ENCODE data around the gene CDC14B. TPM values are rescaled to one million over a fixed set of nuclear protein-coding genes. Genes with fewer than 3 reads are reported as not detected.

CDC14B gene
- total RNA-seq, 1 donor from 2014 or later, result 31.3 TPM

DNA sequence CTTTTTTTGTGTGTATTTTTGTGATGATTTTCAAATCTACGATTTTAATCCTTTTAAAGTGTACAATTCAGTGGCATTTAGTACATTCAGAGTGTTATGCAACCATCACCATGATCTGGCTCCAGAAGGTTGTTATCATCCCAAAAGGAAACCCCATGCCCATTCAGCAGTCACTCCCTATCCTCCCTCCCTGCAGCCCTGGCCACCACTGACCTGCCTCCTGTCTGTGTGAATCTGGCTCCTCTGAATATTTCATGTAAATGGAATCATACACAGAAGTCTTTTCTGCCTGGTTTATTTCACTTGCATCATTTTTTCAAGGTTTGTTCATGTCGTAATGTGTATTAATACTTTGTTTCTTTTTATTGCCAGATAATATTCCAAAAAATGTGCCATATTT, 137.2 kb downstream of the CDC14B start:
- DNase-seq, result no peak

DNA sequence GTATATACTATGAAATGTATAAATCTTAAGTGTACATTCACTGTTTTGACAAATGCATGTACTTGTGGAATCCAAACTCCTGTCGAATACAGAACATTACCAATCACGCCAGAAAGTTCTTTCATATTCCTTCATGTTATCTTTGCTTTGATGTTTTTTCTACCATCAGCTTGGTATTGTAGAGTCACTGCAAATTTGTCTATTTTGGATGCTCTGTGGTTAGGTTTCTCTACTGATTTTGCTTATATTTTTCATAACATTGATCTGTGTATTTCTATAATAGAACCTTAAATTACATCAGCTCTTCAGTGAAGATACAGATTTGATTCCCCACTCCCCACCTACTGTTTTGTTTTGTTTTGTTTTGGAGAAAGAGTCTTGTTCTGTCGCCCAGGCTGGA, 138.9 kb downstream of the CDC14B start:
- DNase-seq, result no peak

DNA sequence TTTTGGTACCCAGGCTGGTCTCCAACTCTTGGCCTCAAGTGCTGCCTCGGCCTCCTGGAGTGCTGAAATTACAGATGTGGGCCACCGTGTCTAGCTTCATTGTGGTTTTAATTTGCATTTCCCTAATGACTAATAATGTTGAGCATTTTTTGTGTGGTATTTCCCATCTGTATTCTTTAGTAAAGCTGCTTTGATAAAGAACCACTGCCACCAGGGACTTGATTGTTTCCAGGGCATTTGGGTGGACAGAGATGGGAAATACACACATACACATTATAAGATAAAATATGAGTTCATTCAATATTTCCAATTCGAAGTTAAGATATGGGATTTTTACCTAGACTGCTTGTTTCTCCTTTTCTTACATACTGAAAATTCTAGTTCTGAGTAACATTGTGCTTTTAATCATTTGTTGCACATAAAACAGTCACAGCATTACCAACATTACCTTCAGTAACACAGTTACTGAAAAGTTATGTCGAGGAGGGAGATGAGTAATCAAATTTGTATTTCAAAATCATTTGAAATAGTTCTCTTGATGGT, 140.7 kb downstream of the CDC14B start:
- DNase-seq, result no peak

DNA sequence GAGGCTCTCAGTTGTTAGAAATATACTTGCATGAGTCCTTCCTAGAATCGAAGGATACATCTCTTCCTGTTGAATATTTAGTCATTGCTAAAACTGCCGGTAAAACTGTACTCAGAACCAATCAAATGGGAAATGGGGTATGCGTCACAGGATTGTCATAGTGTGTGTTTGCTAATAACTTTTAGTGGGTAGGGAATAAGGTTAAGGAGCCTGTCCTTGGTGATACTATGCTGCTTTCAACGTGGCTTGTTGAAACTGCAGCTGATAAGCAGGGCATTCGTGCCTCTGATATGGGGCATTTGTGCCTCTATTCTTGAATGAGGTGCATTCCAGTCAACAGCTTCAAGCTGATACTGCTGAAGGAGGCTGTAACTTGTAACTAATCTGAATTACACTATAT, 143.1 kb downstream of the CDC14B start:
- DNase-seq, result no peak

DNA sequence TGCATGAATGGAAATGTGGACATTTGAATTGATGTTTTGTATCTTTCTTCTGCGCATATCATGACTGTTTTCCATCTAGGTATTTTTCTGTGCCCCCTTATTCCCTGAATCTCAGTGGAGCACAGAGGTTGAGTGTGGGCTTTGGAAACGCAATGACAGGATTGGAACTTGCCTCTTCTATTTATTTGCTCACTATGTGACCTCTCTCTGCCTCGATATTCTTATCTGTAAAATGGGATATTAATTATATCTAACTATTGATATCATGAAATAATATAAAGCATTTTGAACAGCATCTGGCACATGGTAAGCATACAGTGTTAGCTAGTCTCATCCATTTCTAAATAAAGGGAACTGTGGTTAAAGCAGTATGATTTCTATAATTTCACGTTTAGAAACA, 143.6 kb downstream of the CDC14B start:
- DNase-seq, result no peak

DNA sequence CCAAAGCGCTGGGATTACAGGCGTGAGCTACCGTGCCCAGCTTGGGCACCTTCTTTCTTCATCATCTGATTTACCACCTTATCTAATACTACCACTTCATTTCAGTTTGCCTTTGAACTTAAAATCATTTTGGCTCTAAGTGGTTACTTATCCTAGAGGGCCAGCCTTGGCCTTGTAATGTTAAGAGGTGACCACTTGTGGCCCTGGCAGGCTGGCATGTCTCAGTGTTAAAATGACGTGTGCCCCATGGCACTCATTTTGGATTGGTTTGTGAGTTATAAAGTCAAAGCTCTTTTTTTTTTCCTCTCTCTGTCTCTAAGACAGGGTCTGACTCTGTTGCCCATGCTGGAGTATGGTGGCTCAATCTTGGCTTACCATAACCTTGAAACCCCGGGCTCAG, 151.9 kb downstream of the CDC14B start:
- no peak for DNase-seq

DNA sequence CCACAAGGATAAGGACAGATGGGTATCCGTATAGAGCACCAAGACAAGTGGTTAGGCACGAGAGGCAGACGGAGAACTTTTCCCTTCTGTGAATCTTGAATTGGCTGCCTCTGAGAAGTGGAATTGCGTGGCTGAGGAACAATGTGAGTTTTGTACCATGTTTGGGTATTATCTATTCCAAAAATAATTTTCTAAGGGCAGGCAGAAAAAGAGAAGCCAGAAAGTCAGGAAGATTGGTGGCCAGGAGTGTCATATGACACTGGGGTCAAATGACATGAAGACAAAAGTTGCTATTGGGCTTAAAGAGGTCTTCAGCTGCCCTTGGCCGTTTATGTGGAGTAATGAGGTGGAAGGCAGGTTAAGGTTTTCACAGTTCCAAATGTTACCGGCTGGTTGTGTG, 155.2 kb downstream of the CDC14B start:
- no peak for DNase-seq

DNA sequence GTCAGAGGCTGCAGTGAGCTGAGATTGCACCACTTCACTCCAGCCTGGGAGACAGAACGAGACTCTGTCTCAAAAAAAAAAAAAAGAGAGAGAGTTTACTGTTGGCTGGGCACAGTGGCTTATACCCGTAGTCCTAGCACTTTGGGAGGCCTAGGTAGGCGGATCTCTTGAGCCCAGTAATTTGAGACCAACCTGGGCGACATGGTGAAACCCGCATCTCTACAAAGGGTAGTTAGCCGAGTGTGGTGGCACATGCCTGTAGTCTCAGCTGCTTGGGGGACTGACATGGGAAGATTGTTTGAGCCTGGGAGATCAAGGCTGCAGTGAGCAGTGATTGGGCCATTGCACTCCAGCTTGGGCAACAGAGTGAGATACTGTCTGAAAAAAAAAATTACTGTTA, 157.1 kb downstream of the CDC14B start:
- DNase-seq, result no peak

DNA sequence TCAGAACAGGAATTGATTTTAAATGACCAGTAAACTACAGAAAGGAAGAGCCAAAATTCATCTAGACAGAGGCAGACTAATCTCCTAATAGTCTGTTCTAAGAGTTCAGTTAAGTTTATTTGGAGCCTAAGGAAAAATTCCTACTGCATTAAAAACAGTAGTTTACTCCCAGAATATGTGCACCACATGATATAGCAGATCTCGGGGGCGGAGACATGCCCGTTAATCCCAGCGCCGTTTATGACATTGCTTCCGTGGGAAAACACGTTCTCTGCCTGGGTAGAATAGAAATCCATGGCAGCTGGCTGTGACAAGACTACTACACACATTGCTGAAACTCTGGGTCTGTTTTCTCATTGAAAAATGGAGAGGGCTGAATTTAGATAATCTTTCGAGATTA, 158.3 kb downstream of the CDC14B start:
- peak; percentile 10 for DNase-seq

DNA sequence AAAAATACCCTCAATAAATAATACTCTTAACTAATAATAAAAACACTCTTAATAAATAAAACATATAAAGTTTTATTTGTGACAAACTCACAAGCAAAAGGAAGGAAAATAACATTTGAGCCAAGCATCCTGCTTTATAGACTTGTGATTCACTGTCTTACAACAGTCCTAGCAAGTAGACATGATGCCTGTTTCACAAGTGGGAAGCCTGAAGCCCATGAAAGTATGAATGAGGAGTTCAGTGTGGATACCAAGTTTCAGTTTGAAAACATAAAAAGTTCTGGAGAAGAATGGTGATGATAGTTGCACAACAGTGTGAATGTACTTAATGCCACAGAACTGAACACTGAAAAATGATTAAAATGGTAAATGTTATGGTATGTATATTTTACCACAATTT, 158.8 kb downstream of the CDC14B start:
- peak; percentile 15 for DNase-seq

DNA sequence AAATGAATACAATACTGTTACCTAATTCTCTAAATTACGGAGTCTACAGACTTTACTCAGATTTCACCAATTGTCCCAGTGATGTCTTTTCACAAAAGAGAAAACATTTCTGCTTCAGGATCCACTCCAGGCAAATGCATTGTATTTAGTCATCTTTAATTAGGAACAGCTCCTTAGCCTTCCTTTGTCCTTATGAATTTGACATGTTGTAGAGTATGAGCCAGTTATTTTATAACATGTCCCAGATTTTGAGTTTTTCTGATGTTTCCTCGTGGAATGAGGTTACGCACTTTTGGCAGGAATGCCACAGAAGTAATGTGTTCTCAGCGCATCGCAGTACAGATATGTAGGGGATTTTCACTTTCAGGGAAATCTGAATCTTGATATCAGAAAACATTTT, 159.2 kb downstream of the CDC14B start:
- peak; percentile 64 for DNase-seq

DNA sequence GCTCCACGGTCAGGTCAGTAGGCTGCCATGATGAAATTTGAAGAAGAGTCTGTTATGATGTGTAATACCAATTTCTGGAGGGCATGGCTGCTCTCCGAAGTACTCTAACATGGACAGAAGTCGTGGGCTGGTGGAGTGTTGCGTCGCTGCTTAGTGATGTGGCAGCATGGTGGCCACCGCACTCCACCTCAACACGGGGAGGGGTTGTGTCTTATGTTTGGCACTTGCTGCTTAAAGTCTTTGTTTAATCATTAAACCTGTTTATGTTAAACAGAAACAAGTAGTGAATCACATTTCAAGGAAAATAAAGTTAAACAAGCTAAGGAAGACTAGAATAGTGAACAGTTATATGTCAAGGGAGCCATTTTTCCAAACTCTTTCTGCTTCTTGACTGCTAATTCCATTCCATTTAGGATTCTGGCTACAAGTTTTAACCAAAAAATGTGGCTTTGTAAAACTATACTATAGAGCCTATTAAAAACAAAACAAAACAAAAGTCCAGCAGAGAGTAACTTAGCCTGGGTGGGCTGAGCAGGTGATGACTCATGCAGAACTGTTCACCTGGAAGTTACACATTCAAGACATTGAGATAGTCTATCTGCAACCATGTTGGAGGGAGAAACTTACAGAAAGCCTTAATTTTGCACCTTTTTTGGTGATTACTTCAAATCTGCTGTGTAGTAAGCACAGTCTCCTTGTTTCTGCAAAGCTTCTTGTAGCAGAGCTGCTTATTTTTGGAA, 160.2 kb downstream of the CDC14B start:
- no peak for DNase-seq

DNA sequence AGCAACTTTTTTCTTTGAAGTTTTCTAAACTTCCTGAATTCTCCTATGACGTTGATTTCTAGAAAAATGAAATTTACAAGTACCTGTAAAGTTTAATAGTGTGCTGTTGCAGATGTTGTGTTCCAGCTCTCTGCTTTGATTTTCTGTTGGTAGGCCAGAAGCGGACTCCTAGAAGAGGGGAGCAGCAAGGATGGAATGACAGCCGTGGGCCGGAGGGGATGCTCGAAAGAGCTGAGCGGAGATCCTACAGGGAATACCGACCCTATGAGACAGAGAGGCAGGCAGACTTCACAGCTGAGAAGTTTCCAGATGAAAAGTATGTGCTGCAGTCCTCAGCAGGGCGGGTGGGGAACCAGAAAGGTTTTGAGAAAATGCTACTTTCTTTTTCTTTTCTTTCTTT, 161.4 kb downstream of the CDC14B start:
- no peak for DNase-seq

DNA sequence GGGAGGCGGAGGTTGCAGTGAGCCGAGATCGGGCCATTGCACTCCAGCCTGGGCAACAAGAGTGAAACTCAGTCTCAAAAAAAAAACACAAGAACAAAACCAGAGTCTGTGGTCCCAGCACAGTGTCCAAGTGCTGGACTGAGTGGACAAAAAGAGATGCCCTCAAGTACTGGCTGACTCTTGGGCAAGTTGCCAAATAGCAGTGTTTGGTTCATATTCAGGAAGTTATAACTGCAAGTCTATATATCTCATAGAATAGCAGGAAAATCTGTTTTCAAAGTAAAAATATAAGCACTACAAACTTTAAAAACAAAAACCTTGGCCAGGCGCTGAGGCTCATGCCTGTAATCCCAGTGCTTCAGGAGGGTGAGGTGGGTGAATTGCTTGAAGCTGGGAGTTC, 162.4 kb downstream of the CDC14B start:
- DNase-seq, result peak; percentile 9

DNA sequence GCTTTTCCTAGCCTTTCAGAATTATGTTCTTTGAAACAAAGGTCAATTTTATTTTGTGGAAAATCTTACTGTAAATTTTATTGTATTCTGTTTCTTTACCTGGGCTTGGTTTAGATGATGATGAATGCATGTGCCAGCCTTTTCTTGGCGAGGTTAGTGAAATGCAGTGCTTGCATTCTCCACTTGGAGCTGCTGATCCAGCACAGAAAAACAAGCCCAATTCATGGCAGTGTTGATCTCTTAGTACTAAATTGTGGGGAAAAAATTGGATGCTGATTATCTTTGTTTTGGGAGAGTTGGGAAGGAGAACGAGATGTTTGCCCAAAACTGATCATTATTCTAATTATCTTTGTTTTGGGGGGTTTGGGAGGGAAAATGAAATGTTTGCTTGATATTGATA, 166.0 kb downstream of the CDC14B start:
- DNase-seq, result peak; percentile 45

DNA sequence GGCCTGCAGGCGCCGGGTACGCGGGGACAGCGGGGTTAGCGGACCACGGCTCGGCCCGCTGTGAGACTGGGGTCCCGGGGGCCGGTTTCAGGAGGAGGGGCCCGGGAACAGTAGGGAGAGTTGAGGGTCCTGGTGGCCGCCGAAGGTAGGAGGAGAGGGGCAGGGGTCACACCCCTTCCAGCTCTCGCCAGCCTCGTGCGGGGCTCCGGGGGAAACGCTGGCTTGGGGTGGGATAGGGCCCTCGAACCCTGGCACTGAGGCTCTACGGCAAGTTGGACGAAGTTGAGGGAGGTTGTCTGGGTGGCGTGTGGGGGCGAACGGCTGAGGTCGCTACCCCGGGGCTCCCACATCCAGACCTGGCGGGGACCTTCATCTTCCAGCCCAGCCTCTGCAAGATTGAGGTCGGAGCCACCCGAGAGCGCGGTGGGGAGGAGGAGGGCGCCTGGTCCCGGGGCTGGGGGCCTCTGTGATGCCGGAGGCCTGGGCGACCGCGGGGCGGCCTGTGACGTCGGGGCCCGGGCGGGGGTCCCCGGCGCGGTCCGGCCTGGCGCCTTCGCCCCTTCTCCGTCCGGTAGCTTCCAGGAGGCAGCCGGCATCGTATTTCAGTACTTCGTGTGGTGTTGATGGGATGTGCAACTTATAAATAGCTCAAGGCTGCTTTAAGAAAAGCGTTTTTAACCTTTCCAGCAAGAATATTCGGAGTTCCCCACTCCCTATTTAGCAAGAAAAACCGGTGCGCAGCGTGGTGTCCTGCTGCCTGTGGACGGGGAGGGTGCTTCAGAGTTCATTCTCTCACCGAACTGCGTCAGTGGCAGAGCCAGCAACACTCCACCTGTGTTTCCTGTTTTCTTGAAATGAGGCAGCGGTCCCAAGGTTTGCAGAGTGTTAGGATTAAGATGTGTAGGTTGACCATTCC, 168.8 kb downstream of the CDC14B start:
- peak; percentile 56 for DNase-seq

Other genes starting within 250 kb of the CDC14B start
- 10.8 TPM for gene SLC35D2, start 236.1 kb downstream of the CDC14B start, total RNA-seq
- 15.1 TPM for gene ZNF367, start 201.5 kb downstream of the CDC14B start, total RNA-seq
- gene HABP4, start 169.7 kb downstream of the CDC14B start, total RNA-seq, result 14.6 TPM
- 23.1 TPM for gene PRXL2C, start 35.5 kb upstream of the CDC14B start, total RNA-seq
- gene ZNF510, start 158.2 kb upstream of the CDC14B start, total RNA-seq, result 16.7 TPM
- 10.1 TPM for gene ZNF782, start 234.7 kb upstream of the CDC14B start, total RNA-seq